Gastrocnemius medialis (tissue), 4 donors: ENCODE data around the gene SNX30. TPM values are rescaled to one million over a fixed set of nuclear protein-coding genes. Genes with fewer than 3 reads are reported as not detected.

Experiments
- ATAC-seq, 2 donors: fragments of 150-250 bp; one replicate each; pipeline ENCODE4 v1.9.1; 2016
- DNase-seq, 2 donors: peaks; one replicate each; pipeline ENCODE4 v3.0.0-alpha.2; 2019
- H3K27ac ChIP-seq, 4 donors: fragments of 200-600 bp; sonication (generic); 1 replicate in 1 of 4; 2 replicates in 3 of 4; pipeline ENCODE4 v1.5.1; 2016 to 2018; ENCODE audit warnings: mild to moderate bottlenecking in 2 of 4, moderate library complexity in 1 of 4
- H3K27me3 ChIP-seq, 3 donors: fragments of 200-600 bp; sonication (generic) in 2 of 3; 1 replicate in 1 of 3; 2 replicates in 2 of 3; pipeline versions ENCODE4 v1.5.1 to v1.6.0; 2016 to 2019; ENCODE audit warnings: mild to moderate bottlenecking in 1 of 3, moderate library complexity in 1 of 3
- H3K36me3 ChIP-seq, 2 donors: fragments of 200-600 bp; sonication (generic) in 1 of 2; one replicate each; pipeline ENCODE4 v1.5.1; 2017 to 2018
- H3K4me1 ChIP-seq, 2 donors: fragments of 200-600 bp; sonication (generic) in 1 of 2; one replicate each; pipeline ENCODE4 v1.5.1; 2016 to 2017; ENCODE audit warnings: mild to moderate bottlenecking in 2 of 2
- H3K4me3 ChIP-seq, 4 donors: fragments of 200-600 bp; sonication (generic) in 3 of 4; 1 replicate in 1 of 4; 2 replicates in 3 of 4; pipeline ENCODE4 v1.5.1; 2016 to 2019; ENCODE audit warnings: mild to moderate bottlenecking in 2 of 4
- H3K9me3 ChIP-seq, 3 donors: fragments of 200-600 bp; sonication (generic) in 2 of 3; 1 replicate in 1 of 3; 2 replicates in 2 of 3; pipeline ENCODE4 v1.5.1; 2016 to 2019
- CTCF ChIP-seq, 5 experiments: fragments of 450-650 bp in 3 of 5; fragments of 200-600 bp in 2 of 5; sonication (generic) in 2 of 5; IDR thresholded peaks in 4 of 5; conservative IDR thresholded peaks in 1 of 5; 1 replicate in 4 of 5; 2 replicates in 1 of 5; pipeline ENCODE4 v1.5.1; 2016 to 2019; ENCODE audit warnings: antibody characterized with exemption in 5 of 5, mild to moderate bottlenecking in 3 of 5, moderate library complexity in 3 of 5
- POLR2A ChIP-seq, 2 donors: fragments of 450-650 bp; IDR thresholded peaks; one replicate each; pipeline ENCODE4 v1.6.1; 2017; ENCODE audit warnings: antibody characterized with exemption in 2 of 2, mild to moderate bottlenecking in 2 of 2, moderate library complexity in 2 of 2
- in situ Hi-C, 4 donors: fragments of 200-750 bp; cut with MboI; loops; one replicate each; pipeline versions ENCODE4 v1.15.0 to v1.8.0; 2017; ENCODE audit warnings: low sequenced_read_pairs in 4 of 4
- intact Hi-C: fragments of 100-400 bp; cut with DNase I; formaldehyde crosslinking; loops from one replicate; pipeline ENCODE4 v1.15.1; 2023; ENCODE audit warnings: low total_unique reads
- total RNA-seq, 4 donors: library from RNA; depleted of rRNA; stranded (reverse); fragments of >200 nt; gene quantifications; one replicate each; pipeline versions ENCODE4 v1.1.0 to v1.2.3, GENCODE V29; 2016

Gene SNX30
- total RNA-seq, 4 donors from 2014 or later, result 2.3 to 6.1 (median 3.9) TPM

DNA sequence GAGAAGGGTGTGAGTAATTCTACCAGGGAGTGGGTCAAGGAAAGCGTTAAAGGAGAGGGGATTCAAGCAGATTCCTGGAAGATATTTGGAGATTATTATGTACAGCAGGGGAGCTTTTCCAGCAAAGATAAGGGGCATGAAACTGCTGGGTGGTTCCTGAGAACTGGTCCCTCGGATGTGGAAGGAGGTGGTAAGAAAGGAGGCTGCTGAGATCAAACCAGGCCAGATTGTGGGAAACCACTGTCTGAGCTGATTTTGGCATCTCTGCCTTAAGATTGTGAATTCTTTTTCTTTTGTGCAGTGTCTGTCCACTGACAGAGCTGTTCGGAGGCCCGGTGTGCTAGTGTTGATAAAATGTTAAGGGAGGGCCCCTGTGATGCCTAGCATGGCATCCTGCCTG is 45.4 kb downstream of the SNX30 start:
- no peaks in the 10 kb centered on the region for H3K27me3 ChIP-seq
- H3K4me3 ChIP-seq, result no peak overlapping the region
- TF ChIP-seq POLR2A (IDR thresholded peaks at IDR 0.05) (no peak), CTCF (IDR thresholded peaks at IDR 0.05 in 4 of 5, conservative IDR thresholded peaks at IDR 0.05 in 1 of 5) (no peak)
- no peaks in the 10 kb centered on the region for H3K4me1 ChIP-seq
- ATAC-seq (no peak), DNase-seq (no peak)
- in situ Hi-C loops (no loop called here), intact Hi-C loops (loop anchor here (10.0 kb wide), 1 partner anchor 51 kb away; no protein-coding TSS in a partner anchor)
- H3K9me3 ChIP-seq, result no peaks in the 10 kb centered on the region
- H3K36me3 ChIP-seq, result no peaks in the 10 kb centered on the region
- H3K27ac ChIP-seq, result no peak overlapping the region

DNA sequence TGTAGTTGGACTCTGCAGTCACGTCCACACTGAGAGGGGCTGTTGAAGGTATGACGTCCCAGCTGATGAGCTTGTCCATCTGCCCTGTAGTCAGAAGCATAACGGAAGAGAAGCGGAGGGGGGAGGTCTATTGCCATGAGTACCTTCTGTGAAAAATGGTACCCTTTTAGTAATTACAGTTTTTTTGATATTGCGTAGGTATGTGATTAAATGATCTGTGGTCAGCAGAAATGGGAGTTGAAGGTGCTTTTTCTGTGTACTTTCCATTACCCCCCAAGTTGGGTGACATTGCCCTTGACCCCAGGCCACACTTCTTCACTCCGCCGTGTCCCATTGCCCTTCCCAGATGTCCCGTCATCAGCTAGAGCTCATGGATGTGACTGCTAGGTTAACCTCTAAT is 45.9 kb downstream of the SNX30 start:
- no peaks in the 10 kb centered on the region for H3K27me3 ChIP-seq
- H3K9me3 ChIP-seq, result no peaks in the 10 kb centered on the region
- no peaks in the 10 kb centered on the region for H3K4me1 ChIP-seq
- H3K27ac ChIP-seq, result no peak overlapping the region
- no peak for ATAC-seq
- in situ Hi-C loops, result no loop called here
- intact Hi-C loops, result loop anchor here (10.0 kb wide), 1 partner anchor 52 kb away; no protein-coding TSS in a partner anchor
- no peak overlapping the region for H3K4me3 ChIP-seq
- no peak for TF ChIP-seq CTCF (IDR thresholded peaks at IDR 0.05 in 4 of 5, conservative IDR thresholded peaks at IDR 0.05 in 1 of 5)
- no peak for TF ChIP-seq POLR2A (IDR thresholded peaks at IDR 0.05)
- H3K36me3 ChIP-seq, result no peaks in the 10 kb centered on the region
- no peak for DNase-seq

DNA sequence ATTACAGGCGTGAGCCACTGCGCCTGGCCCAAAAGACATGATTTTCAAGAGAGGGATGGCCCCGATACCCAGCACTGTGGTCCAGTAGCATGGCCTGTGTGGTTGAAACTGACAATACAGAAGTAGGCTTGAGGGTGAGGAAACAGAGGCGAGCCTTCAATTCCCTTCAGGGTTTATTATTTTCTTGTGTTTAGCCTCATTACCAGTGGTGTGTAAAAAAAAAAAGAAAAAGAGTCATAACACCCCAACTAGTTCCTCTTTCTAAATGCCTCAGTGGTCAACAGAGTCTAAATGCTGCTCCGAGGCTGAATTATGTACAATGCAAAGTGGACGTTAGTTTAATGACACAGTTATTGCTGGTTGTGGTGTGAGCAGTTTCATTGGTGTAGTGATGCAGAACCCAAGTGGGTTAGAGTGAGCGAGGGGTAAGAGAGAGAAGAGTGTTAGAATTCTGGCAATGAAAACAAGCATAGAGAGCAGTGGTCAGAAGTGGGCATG is 58.8 kb downstream of the SNX30 start:
- intact Hi-C loops, result no loop called here
- TF ChIP-seq CTCF (IDR thresholded peaks at IDR 0.05 in 4 of 5, conservative IDR thresholded peaks at IDR 0.05 in 1 of 5) (no peak), POLR2A (IDR thresholded peaks at IDR 0.05) (no peak)
- in situ Hi-C loops, result loop anchor here in 2 of 4 donors (25.0 kb wide), 1 partner anchor 722 kb away; no protein-coding TSS in a partner anchor
- Histone ChIP-seq H3K4me1 (no peaks in the 10 kb centered on the region), H3K27ac (no peak overlapping the region), H3K36me3 (no peaks in the 10 kb centered on the region), H3K27me3 (no peaks in the 10 kb centered on the region), H3K4me3 (no peak overlapping the region), H3K9me3 (no peaks in the 10 kb centered on the region)
- ATAC-seq (no peak), DNase-seq (no peak)

- Histone ChIP-seq H3K4me1 (no peaks in the 10 kb centered on the region), H3K36me3 (no peaks in the 10 kb centered on the region), H3K4me3 (no peak overlapping the region), H3K9me3 (no peaks in the 10 kb centered on the region), H3K27me3 (no peaks in the 10 kb centered on the region), H3K27ac (no peak overlapping the region)
- no peak for TF ChIP-seq CTCF (IDR thresholded peaks at IDR 0.05 in 4 of 5, conservative IDR thresholded peaks at IDR 0.05 in 1 of 5)
- TF ChIP-seq POLR2A (IDR thresholded peaks at IDR 0.05), result no peak
- intact Hi-C loops (loop anchor here (10.0 kb wide), 1 partner anchor 435 kb away; no protein-coding TSS in a partner anchor), in situ Hi-C loops (loop anchor here in 2 of 4 donors (25.0 kb wide), 1 partner anchor 723 kb away; no protein-coding TSS in a partner anchor)
- no peak for ATAC-seq
- no peak for DNase-seq
Measured at GRCh38 chr9:112809906-112810305, 59.3 kb downstream of the SNX30 start.
